GM19395 (cell line): Measurements from ENCODE around the gene NLGN1.

Experiments
- ATAC-seq: cut with Tn5 transposase; IDR thresholded peaks from one replicate; pipeline ENCODE4 v1.9.1; 2021; ENCODE audit warnings: mild to moderate bottlenecking, moderate library complexity; ENCODE audit not compliant: unreplicated experiment

Gene NLGN1

GRCh38 chr3:174242311-174243041, 844.9 kb downstream of the NLGN1 start:
- no peak for ATAC-seq

GRCh38 chr3:174243171-174243570, 845.6 kb downstream of the NLGN1 start:
- ATAC-seq: no peak

- no peak for ATAC-seq
These were observed 850.2 kb downstream of the NLGN1 start for GRCh38 chr3:174247687-174248152.

- no peak for ATAC-seq
These were observed 854.1 kb downstream of the NLGN1 start for GRCh38 chr3:174251681-174252080.

- ATAC-seq: no peak
These were observed 855.8 kb downstream of the NLGN1 start for GRCh38 chr3:174253196-174253823.

GRCh38 chr3:174253940-174254339, 856.4 kb downstream of the NLGN1 start:
- ATAC-seq: no peak

GRCh38 chr3:174255454-174255853, 857.9 kb downstream of the NLGN1 start:
- ATAC-seq: no peak

GRCh38 chr3:174266476-174266875, 868.9 kb downstream of the NLGN1 start:
- ATAC-seq: no peak

- ATAC-seq: no peak
These were observed 870.5 kb downstream of the NLGN1 start for GRCh38 chr3:174268061-174268460.

- ATAC-seq: no peak
These were observed 871.0 kb downstream of the NLGN1 start for GRCh38 chr3:174268586-174268985.

- no peak for ATAC-seq
These were observed 873.3 kb downstream of the NLGN1 start for GRCh38 chr3:174270841-174271240.

- ATAC-seq: no peak
These were observed 877.8 kb downstream of the NLGN1 start for GRCh38 chr3:174275336-174275735.

- ATAC-seq: no peak
These were observed 879.3 kb downstream of the NLGN1 start for GRCh38 chr3:174276826-174277225.

- no peak for ATAC-seq
These were observed 880.5 kb downstream of the NLGN1 start for GRCh38 chr3:174278094-174278493.

- no peak for ATAC-seq
These were observed 882.6 kb downstream of the NLGN1 start for GRCh38 chr3:174280186-174280585.

- ATAC-seq: no peak
These were observed 887.8 kb downstream of the NLGN1 start for GRCh38 chr3:174285242-174285864.

GRCh38 chr3:174287705-174288104, 890.2 kb downstream of the NLGN1 start:
- ATAC-seq: no peak

- no peak for ATAC-seq
These were observed 897.1 kb downstream of the NLGN1 start for GRCh38 chr3:174294616-174295015.

GRCh38 chr3:174295306-174296092, 898.0 kb downstream of the NLGN1 start:
- no peak for ATAC-seq

- ATAC-seq: no peak
These were observed 905.3 kb downstream of the NLGN1 start for GRCh38 chr3:174302746-174303315.
